ENCODE data around the gene EXOC3L1. TPM values are rescaled to one million over a fixed set of nuclear protein-coding genes. Genes with fewer than 3 reads are reported as not detected.

The EXOC3L1 gene
- total RNA-seq, 1 experiment from 2014 or later = not detected

DNA sequence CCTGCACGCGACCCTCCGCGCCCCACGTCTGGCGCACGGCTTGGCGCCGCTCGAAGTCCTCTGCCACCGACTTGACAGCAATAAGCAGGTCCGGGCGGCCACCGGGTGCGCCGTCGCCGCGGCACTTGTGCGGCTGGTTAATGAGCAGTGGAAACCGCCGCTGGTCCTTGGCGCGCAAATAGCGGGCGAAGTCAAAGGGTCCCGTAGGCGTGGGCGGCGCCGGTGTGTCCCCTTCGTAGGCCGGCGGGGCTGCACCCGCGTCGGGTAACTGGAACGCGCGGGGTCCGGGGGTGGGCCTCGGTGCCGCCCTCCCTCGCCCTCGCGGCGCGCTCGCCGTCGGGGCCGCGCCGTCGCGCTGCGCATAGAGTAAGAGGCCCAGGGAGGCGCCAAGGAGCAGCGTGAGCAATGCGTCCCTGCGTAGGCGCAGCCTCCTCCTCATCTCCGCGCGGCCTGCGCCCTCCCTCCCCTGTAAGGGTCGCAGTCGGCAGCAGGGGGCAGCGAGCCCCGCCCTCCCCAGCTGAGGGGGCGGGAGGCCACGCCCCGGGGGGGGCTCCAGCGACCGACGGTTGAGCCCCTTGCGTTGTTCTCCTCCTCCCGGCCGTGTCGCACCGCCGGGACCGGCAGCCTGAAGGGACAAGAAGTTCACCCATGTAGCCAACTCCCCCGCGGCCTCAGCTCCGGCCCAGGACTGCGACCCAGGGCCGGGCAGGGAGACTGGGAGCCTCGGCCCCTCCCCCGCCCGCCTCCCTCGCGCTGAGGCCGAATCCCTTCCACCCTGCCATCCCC is 39.7 kb downstream of the EXOC3L1 start:
- no peaks in the 10 kb centered on the region for H3K9me2 ChIP-seq (replicated peaks; ENCODE audit: low read length)
- no peaks in the 10 kb centered on the region for H3K4me1 ChIP-seq (ENCODE audit: insufficient read depth, low read length)
- peak overlapping the region; percentile 50 for H3K9ac ChIP-seq (ENCODE audit: low read length)
- ATAC-seq = peak; percentile 40
- H3K4me3 ChIP-seq (ENCODE audit: low read length) = peak overlapping the region; percentile 74
- no peaks in the 10 kb centered on the region for H4K20me1 ChIP-seq (ENCODE audit: low read length)
- H3K27ac ChIP-seq (ENCODE audit: low read length) = no peak overlapping the region
- no TSS peak for BruUV-seq (replicated peaks)
- H3K36me3 ChIP-seq (ENCODE audit: low read depth, low read length) = no peaks in the 10 kb centered on the region; the same call in 1 of the 2 replicates
- H3K9me3 ChIP-seq (ENCODE audit: low read length) = no peaks in the 10 kb centered on the region
- H3K79me2 ChIP-seq (ENCODE audit: low read length) = no peaks in the 10 kb centered on the region
- DNase-seq = no peak
- peak overlapping the region; percentile 83 for H2AFZ ChIP-seq (ENCODE audit: low read length)
- no peaks in the 10 kb centered on the region for H3K27me3 ChIP-seq (ENCODE audit: low read length)
- intact Hi-C loops (cut with micrococcal nuclease) = no loop called here
- TF ChIP-seq, protein P1, sequence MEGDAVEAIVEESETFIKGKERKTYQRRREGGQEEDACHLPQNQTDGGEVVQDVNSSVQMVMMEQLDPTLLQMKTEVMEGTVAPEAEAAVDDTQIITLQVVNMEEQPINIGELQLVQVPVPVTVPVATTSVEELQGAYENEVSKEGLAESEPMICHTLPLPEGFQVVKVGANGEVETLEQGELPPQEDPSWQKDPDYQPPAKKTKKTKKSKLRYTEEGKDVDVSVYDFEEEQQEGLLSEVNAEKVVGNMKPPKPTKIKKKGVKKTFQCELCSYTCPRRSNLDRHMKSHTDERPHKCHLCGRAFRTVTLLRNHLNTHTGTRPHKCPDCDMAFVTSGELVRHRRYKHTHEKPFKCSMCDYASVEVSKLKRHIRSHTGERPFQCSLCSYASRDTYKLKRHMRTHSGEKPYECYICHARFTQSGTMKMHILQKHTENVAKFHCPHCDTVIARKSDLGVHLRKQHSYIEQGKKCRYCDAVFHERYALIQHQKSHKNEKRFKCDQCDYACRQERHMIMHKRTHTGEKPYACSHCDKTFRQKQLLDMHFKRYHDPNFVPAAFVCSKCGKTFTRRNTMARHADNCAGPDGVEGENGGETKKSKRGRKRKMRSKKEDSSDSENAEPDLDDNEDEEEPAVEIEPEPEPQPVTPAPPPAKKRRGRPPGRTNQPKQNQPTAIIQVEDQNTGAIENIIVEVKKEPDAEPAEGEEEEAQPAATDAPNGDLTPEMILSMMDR (conservative IDR thresholded peaks at IDR 0.05; ENCODE audit: low read depth, low read length) = no peak
- TF ChIP-seq EZH2phosphoT487 (IDR thresholded peaks at IDR 0.05; ENCODE audit: borderline replicate concordance, low read length) (no peak), EZH2 (IDR thresholded peaks at IDR 0.05; ENCODE audit: low read length, unreplicated experiment) (no peak)
- CTCF ChIA-PET = interaction anchor here (0.7 kb wide), 1 partner anchor 132 kb away, joined by 3 read pairs; no protein-coding TSS in a partner anchor
- POLR2A ChIA-PET (ENCODE audit: unreplicated experiment) = interaction anchor here (0.7 kb wide), 1 partner anchor 20 kb away, joined by 3 read pairs; the partner anchor contains the start of gene NOL3
- peak overlapping the region; percentile 90 for H3K4me2 ChIP-seq (ENCODE audit: low read length)
- H3F3A ChIP-seq (ENCODE audit: low read length, unreplicated experiment) = no peaks in the 10 kb centered on the region

DNA sequence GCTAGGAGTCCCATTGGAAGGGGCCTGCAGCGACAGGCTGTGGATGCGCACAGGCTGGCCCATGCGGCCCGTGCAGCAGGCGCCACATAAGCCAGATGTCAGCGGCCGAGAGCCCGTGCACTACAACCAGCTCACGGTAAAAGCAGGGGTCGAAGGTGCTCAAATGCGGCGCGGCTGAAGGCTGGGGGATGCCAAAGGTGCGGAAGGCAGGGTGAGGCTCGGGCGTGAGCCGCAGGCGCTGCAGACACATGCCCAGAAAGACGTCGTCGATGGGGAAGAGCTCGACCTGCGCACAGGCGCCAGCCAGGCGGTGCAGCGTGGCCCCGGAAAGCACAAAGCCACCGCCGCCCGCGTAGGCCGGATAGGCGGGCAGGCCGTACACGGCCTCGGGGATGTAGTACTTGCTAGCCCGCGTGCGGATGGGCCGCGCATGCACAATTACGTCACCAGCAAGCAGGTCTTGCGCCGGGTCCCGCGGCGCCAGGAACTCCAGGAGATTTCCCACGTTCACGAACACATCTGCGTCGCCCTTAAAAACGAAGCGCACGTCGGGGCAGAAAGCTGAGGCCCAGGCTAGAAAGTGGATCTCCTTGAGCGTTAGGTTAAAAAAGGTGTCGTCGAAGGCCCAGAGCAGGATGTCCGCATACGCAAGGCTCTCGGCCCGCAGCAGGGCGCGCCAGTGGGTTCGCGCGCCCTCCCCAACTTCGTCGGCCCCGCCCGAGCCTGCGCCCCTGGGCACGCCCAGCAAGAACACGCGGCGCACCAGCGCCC is 40.5 kb downstream of the EXOC3L1 start:
- no peak overlapping the region for H3K4me3 ChIP-seq (ENCODE audit: low read length)
- no peak overlapping the region for H2AFZ ChIP-seq (ENCODE audit: low read length)
- no peak overlapping the region for H3K9ac ChIP-seq (ENCODE audit: low read length)
- TF ChIP-seq, protein P1 (conservative IDR thresholded peaks at IDR 0.05; ENCODE audit: low read depth, low read length) = no peak
- BruUV-seq (replicated peaks) = no TSS peak
- CTCF ChIA-PET = no interaction called here
- no peaks in the 10 kb centered on the region for H3K4me1 ChIP-seq (ENCODE audit: insufficient read depth, low read length)
- H4K20me1 ChIP-seq (ENCODE audit: low read length) = no peaks in the 10 kb centered on the region
- intact Hi-C loops (cut with micrococcal nuclease) = no loop called here
- H3K27me3 ChIP-seq (ENCODE audit: low read length) = no peaks in the 10 kb centered on the region
- no peak overlapping the region for H3K27ac ChIP-seq (ENCODE audit: low read length)
- no peaks in the 10 kb centered on the region for H3K79me2 ChIP-seq (ENCODE audit: low read length)
- H3K9me3 ChIP-seq (ENCODE audit: low read length) = no peaks in the 10 kb centered on the region
- POLR2A ChIA-PET (ENCODE audit: unreplicated experiment) = no interaction called here
- H3F3A ChIP-seq (ENCODE audit: low read length, unreplicated experiment) = no peaks in the 10 kb centered on the region
- DNase-seq (no peak), ATAC-seq (no peak)
- no peaks in the 10 kb centered on the region; the same call in 1 of the 2 replicates for H3K36me3 ChIP-seq (ENCODE audit: low read depth, low read length)
- H3K4me2 ChIP-seq (ENCODE audit: low read length) = no peak overlapping the region
- no peaks in the 10 kb centered on the region for H3K9me2 ChIP-seq (replicated peaks; ENCODE audit: low read length)
